Astrocyte of the spinal cord (primary cell): Measurements from ENCODE around the gene GPR12.

Source experiments
- DNase-seq: peaks from one replicate; pipeline ENCODE4 v3.0.0; 2011; ENCODE audit warnings: low read depth, low spot score
- H3K4me3 ChIP-seq: 2 replicates; pipeline ENCODE4 v1.5.1; 2011; ENCODE audit warnings: low read depth, mild to moderate bottlenecking, low read length, moderate library complexity
- CTCF ChIP-seq: IDR thresholded peaks from 2 replicates; pipeline ENCODE4 v1.5.1; 2012; ENCODE audit warnings: low read depth, mild to moderate bottlenecking, low read length, inconsistent platforms
- in situ Hi-C: cut with HindIII; loops from 2 replicates; pipeline ENCODE4 v1.10.0; 2017; ENCODE audit warnings: low sequenced_read_pairs

Gene GPR12

GRCh38 chr13:26718146-26718545 lies 42.4 kb downstream of the GPR12 start:
- no peak for DNase-seq
- no peak for TF ChIP-seq CTCF
- in situ Hi-C loops: no loop called here
- no peak overlapping the region for H3K4me3 ChIP-seq

GRCh38 chr13:26716984-26717383 lies 43.6 kb downstream of the GPR12 start:
- DNase-seq: no peak
- in situ Hi-C loops: no loop called here
- no peak overlapping the region for H3K4me3 ChIP-seq
- TF ChIP-seq CTCF: no peak

- no peak overlapping the region for H3K4me3 ChIP-seq
- no peak for DNase-seq
- in situ Hi-C loops: no loop called here
- TF ChIP-seq CTCF: no peak
These were observed 47.2 kb downstream of the GPR12 start for GRCh38 chr13:26713341-26713740.

GRCh38 chr13:26711211-26711610 lies 49.4 kb downstream of the GPR12 start:
- no peak overlapping the region for H3K4me3 ChIP-seq
- no peak for TF ChIP-seq CTCF
- in situ Hi-C loops: no loop called here
- DNase-seq: no peak

- no peak for TF ChIP-seq CTCF
- in situ Hi-C loops: no loop called here
- no peak overlapping the region for H3K4me3 ChIP-seq
- no peak for DNase-seq
These were observed 50.4 kb downstream of the GPR12 start for GRCh38 chr13:26710166-26710565.

GRCh38 chr13:26709461-26709860 lies 51.1 kb downstream of the GPR12 start:
- H3K4me3 ChIP-seq: no peak overlapping the region
- no peak for TF ChIP-seq CTCF
- no peak for DNase-seq
- in situ Hi-C loops: no loop called here

GRCh38 chr13:26708007-26708297 lies 52.6 kb downstream of the GPR12 start:
- H3K4me3 ChIP-seq: no peak overlapping the region
- no peak for TF ChIP-seq CTCF
- no peak for DNase-seq
- in situ Hi-C loops: no loop called here
